Measurements from ENCODE around the gene LRRC2.

Gene LRRC2

GRCh38 chr3:46483825-46484224 lies 82.3 kb downstream of the LRRC2 start:
- DNase-seq, result no peak
- TF ChIP-seq CTCF (IDR thresholded peaks at IDR 0.05), result no peak
- no peak overlapping the region for H3K27ac Mint-ChIP-seq

GRCh38 chr3:46482632-46483350 lies 83.3 kb downstream of the LRRC2 start:
- peaks cover 24% of the 10 kb centered on the region for H3K4me1 Mint-ChIP-seq
- H3K36me3 Mint-ChIP-seq (ENCODE audit: low read depth), result no peaks in the 10 kb centered on the region
- no peak for TF ChIP-seq CTCF (IDR thresholded peaks at IDR 0.05)
- no peak overlapping the region for H3K4me3 Mint-ChIP-seq
- no peaks in the 10 kb centered on the region for H3K9me3 Mint-ChIP-seq
- H3K27ac Mint-ChIP-seq, result no peak overlapping the region
- DNase-seq, result no peak
- peaks cover 23% of the 10 kb centered on the region for H3K27me3 Mint-ChIP-seq (ENCODE audit: low read depth, poor library complexity)

More at GRCh38 chr3:46483825-46484224, 82.3 kb downstream of the LRRC2 start:
- peaks cover 28% of the 10 kb centered on the region for H3K27me3 Mint-ChIP-seq (ENCODE audit: low read depth, poor library complexity)
- peaks cover 20% of the 10 kb centered on the region for H3K4me1 Mint-ChIP-seq
- H3K9me3 Mint-ChIP-seq, result no peaks in the 10 kb centered on the region
- H3K36me3 Mint-ChIP-seq (ENCODE audit: low read depth), result no peaks in the 10 kb centered on the region
- no peak overlapping the region for H3K4me3 Mint-ChIP-seq

- H3K27me3 Mint-ChIP-seq (ENCODE audit: low read depth, poor library complexity), result peaks cover 25% of the 10 kb centered on the region
- H3K27ac Mint-ChIP-seq, result no peak overlapping the region
- H3K4me3 Mint-ChIP-seq, result no peak overlapping the region
- no peaks in the 10 kb centered on the region for H3K36me3 Mint-ChIP-seq (ENCODE audit: low read depth)
- no peak for TF ChIP-seq CTCF (IDR thresholded peaks at IDR 0.05)
- no peaks in the 10 kb centered on the region for H3K9me3 Mint-ChIP-seq
- no peak for DNase-seq
- peaks cover 25% of the 10 kb centered on the region for H3K4me1 Mint-ChIP-seq
These were observed 84.5 kb downstream of the LRRC2 start for GRCh38 chr3:46481636-46482035.

- Mint-ChIP-seq H3K4me1 (peaks cover 18% of the 10 kb centered on the region), H3K27ac (no peak overlapping the region), H3K27me3 (ENCODE audit: low read depth, poor library complexity) (peaks cover 18% of the 10 kb centered on the region), H3K9me3 (peaks cover 3% of the 10 kb centered on the region), H3K36me3 (ENCODE audit: low read depth) (peaks cover under 1% of the 10 kb centered on the region), H3K4me3 (no peak overlapping the region)
- no peak for DNase-seq
- no peak for TF ChIP-seq CTCF (IDR thresholded peaks at IDR 0.05)
These were observed 85.5 kb downstream of the LRRC2 start for GRCh38 chr3:46480491-46481195.

GRCh38 chr3:46479696-46480095 lies 86.4 kb downstream of the LRRC2 start:
- DNase-seq, result no peak
- H3K4me3 Mint-ChIP-seq, result no peak overlapping the region
- peaks cover 14% of the 10 kb centered on the region for H3K4me1 Mint-ChIP-seq
- no peak overlapping the region for H3K27ac Mint-ChIP-seq
- H3K27me3 Mint-ChIP-seq (ENCODE audit: low read depth, poor library complexity), result peaks cover 18% of the 10 kb centered on the region
- H3K36me3 Mint-ChIP-seq (ENCODE audit: low read depth), result peaks cover 7% of the 10 kb centered on the region
- TF ChIP-seq CTCF (IDR thresholded peaks at IDR 0.05), result no peak
- H3K9me3 Mint-ChIP-seq, result peaks cover 12% of the 10 kb centered on the region

Measured in nephron progenitor cell (in vitro differentiated cells).